K562 (cell line): Measurements from ENCODE around the gene MDK. TPM values are rescaled to one million over a fixed set of nuclear protein-coding genes. Genes with fewer than 3 reads are reported as not detected.

Source experiments
- KDM2B ChIP-seq: fragments of 250-450 bp; sonication (Bioruptor Pico); IDR thresholded peaks from 2 replicates; pipeline ENCODE4 v1.8.0; 2021; ENCODE audit warnings: mild to moderate bottlenecking, moderate library complexity
- SRF ChIP-seq, 2 experiments: fragments of 250-450, 450-650 bp in 1 of 2; sonication (Bioruptor Pico) in 1 of 2; sonication (generic) in 1 of 2; formaldehyde crosslinking; IDR thresholded peaks; 2 replicates each; pipeline versions ENCODE4 v1.5.0 to v1.5.1; 2020 to 2022; ENCODE audit warnings: mild to moderate bottlenecking in 1 of 2, missing genetic modification reagents in 1 of 2
- TGIF2 ChIP-seq: sonication (generic); formaldehyde crosslinking; IDR thresholded peaks from 2 replicates; pipeline ENCODE4 v1.8.1; 2022; ENCODE audit warnings: mild to moderate bottlenecking, missing genetic modification reagents, moderate library complexity
- XRCC4 ChIP-seq: IDR thresholded peaks from one replicate; pipeline ENCODE4 v1.6.1; 2011; ENCODE audit not compliant: insufficient read depth, insufficient read length; ENCODE audit errors: extremely low read depth
- ZBTB7A ChIP-seq: IDR thresholded peaks from 2 replicates; pipeline ENCODE4 v1.6.1; 2011; ENCODE audit warnings: low read depth, mild to moderate bottlenecking, low read length, moderate library complexity, borderline replicate concordance; ENCODE audit not compliant: control insufficient read depth
- polyA plus RNA-seq, 8 experiments: library from polyadenylated mRNA; depleted of rRNA in 4 of 8; stranded (reverse) in 5 of 8; unstranded in 3 of 8; fragments of >200 nt; fragmentation: Nextera tagmentation in 2 of 8; fragmentation: Illumina TruSeq in 1 of 8; extraction: Ambion mirVana in 2 of 8; extraction: Trizol in 1 of 8; gene quantifications; 2 replicates each; pipeline versions ENCODE4 v1.2.1 to v1.2.3, GENCODE V29; 2011 to 2014; ENCODE audit warnings: inconsistent platforms in 1 of 8, missing spikeins in 1 of 8
- total RNA-seq, 7 experiments: library from RNA; depleted of rRNA in 6 of 7; stranded (reverse); fragments of >200 nt in 6 of 7; fragmentation: Illumina TruSeq in 2 of 7; extraction: Trizol in 2 of 7; gene quantifications; 2 replicates each; pipeline versions ENCODE4 v1.2.1 to v1.2.3, GENCODE V29; 2011 to 2021; ENCODE audit warnings: low replicate concordance in 1 of 7
- TF ChIP-seq, protein P1 (sequence below): IDR thresholded peaks from 2 replicates; pipeline ENCODE4 v1.6.1; 2014; ENCODE audit warnings: antibody characterized with exemption
- TF ChIP-seq, protein P2 (sequence below), 2 experiments: fragments of 450-650 bp in 1 of 2; sonication (generic) in 1 of 2; formaldehyde crosslinking in 1 of 2; IDR thresholded peaks; 2 replicates each; pipeline versions ENCODE4 v1.7.1 to v1.9.0; 2016 to 2022; ENCODE audit warnings: inconsistent platforms in 1 of 2, mild to moderate bottlenecking in 1 of 2, missing genetic modification reagents in 1 of 2

MDK gene
- total and polyA plus RNA-seq, 9 of the 15 experiments (the other 6 are each of a cell fraction or from before 2014, with no cell fraction given) = 20.7 to 700 (median 350) TPM

DNA sequence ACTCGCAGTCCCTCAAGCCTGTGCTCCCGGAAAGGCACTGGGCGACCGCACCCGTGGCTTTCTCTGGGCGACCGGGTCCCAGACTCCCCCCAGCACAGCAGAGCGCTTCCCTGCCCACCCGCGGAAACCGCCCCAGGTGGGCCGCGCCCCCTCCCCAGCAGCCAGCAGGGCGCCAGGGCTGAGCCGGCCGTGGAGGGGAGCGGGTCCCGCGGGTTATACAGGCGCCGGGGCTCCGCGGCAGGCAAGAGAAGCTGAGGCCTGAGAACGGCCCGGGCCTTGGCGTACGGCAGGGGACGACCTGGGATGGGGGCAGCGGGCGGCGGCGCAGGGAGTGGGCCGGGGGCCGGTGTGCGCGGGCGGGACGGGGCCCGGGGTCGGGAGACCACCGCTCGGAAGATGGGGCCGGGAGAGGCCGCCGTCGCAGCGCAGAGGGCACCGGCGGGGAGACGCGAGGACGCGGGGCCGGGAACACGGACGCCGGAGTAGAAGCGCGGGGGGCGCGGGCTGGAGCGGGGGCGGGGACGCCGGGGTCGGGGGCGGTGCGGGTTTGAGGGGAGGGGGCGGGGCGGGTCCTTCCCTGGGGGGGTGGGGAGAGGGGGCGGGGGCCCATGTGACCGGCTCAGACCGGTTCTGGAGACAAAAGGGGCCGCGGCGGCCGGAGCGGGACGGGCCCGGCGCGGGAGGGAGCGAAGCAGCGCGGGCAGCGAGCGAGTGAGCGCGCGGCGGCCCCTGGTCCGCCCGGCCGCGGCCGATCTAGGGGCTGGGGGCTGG lies at the start of gene MDK (continued):
- TF ChIP-seq, protein P1, sequence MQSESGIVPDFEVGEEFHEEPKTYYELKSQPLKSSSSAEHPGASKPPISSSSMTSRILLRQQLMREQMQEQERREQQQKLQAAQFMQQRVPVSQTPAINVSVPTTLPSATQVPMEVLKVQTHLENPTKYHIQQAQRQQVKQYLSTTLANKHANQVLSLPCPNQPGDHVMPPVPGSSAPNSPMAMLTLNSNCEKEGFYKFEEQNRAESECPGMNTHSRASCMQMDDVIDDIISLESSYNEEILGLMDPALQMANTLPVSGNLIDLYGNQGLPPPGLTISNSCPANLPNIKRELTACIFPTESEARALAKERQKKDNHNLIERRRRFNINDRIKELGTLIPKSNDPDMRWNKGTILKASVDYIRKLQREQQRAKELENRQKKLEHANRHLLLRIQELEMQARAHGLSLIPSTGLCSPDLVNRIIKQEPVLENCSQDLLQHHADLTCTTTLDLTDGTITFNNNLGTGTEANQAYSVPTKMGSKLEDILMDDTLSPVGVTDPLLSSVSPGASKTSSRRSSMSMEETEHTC = no peak
- TF ChIP-seq XRCC4 = no peak
- TF ChIP-seq TGIF2 (CRISPR knock-in tag) = peak; percentile 82; the same call in 1 of the 2 replicates
- peak; percentile 79 for TF ChIP-seq ZBTB7A
- TF ChIP-seq, protein P2, sequence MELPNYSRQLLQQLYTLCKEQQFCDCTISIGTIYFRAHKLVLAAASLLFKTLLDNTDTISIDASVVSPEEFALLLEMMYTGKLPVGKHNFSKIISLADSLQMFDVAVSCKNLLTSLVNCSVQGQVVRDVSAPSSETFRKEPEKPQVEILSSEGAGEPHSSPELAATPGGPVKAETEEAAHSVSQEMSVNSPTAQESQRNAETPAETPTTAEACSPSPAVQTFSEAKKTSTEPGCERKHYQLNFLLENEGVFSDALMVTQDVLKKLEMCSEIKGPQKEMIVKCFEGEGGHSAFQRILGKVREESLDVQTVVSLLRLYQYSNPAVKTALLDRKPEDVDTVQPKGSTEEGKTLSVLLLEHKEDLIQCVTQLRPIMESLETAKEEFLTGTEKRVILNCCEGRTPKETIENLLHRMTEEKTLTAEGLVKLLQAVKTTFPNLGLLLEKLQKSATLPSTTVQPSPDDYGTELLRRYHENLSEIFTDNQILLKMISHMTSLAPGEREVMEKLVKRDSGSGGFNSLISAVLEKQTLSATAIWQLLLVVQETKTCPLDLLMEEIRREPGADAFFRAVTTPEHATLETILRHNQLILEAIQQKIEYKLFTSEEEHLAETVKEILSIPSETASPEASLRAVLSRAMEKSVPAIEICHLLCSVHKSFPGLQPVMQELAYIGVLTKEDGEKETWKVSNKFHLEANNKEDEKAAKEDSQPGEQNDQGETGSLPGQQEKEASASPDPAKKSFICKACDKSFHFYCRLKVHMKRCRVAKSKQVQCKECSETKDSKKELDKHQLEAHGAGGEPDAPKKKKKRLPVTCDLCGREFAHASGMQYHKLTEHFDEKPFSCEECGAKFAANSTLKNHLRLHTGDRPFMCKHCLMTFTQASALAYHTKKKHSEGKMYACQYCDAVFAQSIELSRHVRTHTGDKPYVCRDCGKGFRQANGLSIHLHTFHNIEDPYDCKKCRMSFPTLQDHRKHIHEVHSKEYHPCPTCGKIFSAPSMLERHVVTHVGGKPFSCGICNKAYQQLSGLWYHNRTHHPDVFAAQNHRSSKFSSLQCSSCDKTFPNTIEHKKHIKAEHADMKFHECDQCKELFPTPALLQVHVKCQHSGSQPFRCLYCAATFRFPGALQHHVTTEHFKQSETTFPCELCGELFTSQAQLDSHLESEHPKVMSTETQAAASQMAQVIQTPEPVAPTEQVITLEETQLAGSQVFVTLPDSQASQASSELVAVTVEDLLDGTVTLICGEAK (IDR thresholded peaks at IDR 0.05) = 0 out of 2 replicates have a peak, but pooled peaks have one; percentile 11
- TF ChIP-seq, protein P2 (CRISPR knock-in tag; IDR thresholded peaks at IDR 0.05) = no peak
- TF ChIP-seq KDM2B = 0 out of 2 replicates have a peak, but pooled peaks have one; percentile 10
- TF ChIP-seq SRF (CRISPR knock-in tag; IDR thresholded peaks at IDR 0.05) = no peak
